ENCODE results near the gene BABAM2. TPM values are rescaled to one million over a fixed set of nuclear protein-coding genes. Genes with fewer than 3 reads are reported as not detected.

The BABAM2 gene
- total RNA-seq, 1 experiment from 2014 or later, result 27.1 TPM

- H3K4me2 ChIP-seq (ENCODE audit: insufficient read depth, insufficient read length, low read length), result no peak overlapping the region
- peaks cover 43 to 55% of the 10 kb centered on the region in 2 experiments for H3K4me1 Mint-ChIP-seq
- H2AFZ ChIP-seq (ENCODE audit: low read length), result no peak overlapping the region
- H4K8ac ChIP-seq (replicated peaks; ENCODE audit: insufficient read length, low read depth, low read length), result no peak overlapping the region
- no peak for TF ChIP-seq CTCF (conservative IDR thresholded peaks at IDR 0.05)
- no peak overlapping the region for H3T11ph ChIP-seq (ENCODE audit: low read length)
- no peak overlapping the region for H3K18ac ChIP-seq (ENCODE audit: insufficient read length, low read depth, low read length)
- no peak overlapping the region for H3K4me3 Mint-ChIP-seq
- H3K14ac ChIP-seq (ENCODE audit: insufficient read depth, low read length), result no peak overlapping the region
- no peaks in the 10 kb centered on the region for H3K9me3 Mint-ChIP-seq
- no peak for DNase-seq
- no peak overlapping the region for H2BK15ac ChIP-seq (ENCODE audit: low read depth, low read length)
- H3K4ac ChIP-seq (ENCODE audit: low read depth, low read length), result no peak overlapping the region
- H3K23me2 ChIP-seq (ENCODE audit: insufficient read length, low read depth, low read length, poor library complexity, severe bottlenecking), result no peaks in the 10 kb centered on the region
- H3K79me1 ChIP-seq (ENCODE audit: insufficient read depth, low read depth, low read length, poor library complexity, severe bottlenecking), result no peaks in the 10 kb centered on the region
- H3K27me3 Mint-ChIP-seq (ENCODE audit: low read depth), result no peaks in the 10 kb centered on the region
- H4K91ac ChIP-seq (ENCODE audit: insufficient read length, low read depth, low read length), result no peak overlapping the region
- no peak overlapping the region for H2BK5ac ChIP-seq (ENCODE audit: insufficient read length, low read length)
- H2BK12ac ChIP-seq (ENCODE audit: insufficient read length, low read depth, low read length), result no peak overlapping the region
- no peak overlapping the region for H3K56ac ChIP-seq (ENCODE audit: insufficient read length, low read depth, low read length)
- H2BK20ac ChIP-seq (ENCODE audit: low read depth, low read length, poor library complexity, severe bottlenecking), result no peak overlapping the region
- H4K20me1 ChIP-seq (ENCODE audit: control insufficient read depth, insufficient read depth, insufficient read length), result no peaks in the 10 kb centered on the region
- H3K9ac ChIP-seq (ENCODE audit: extremely low read depth, insufficient read length, low read length), result no peak overlapping the region
- no peak overlapping the region for H3K27ac ChIP-seq (ENCODE audit: insufficient read length, low read depth, low read length)
- no peaks in the 10 kb centered on the region for H3K36me3 Mint-ChIP-seq (ENCODE audit: insufficient read depth in 1 of 3, low read depth in 3 of 3)
- H3K4me1 ChIP-seq (ENCODE audit: insufficient read depth, low read length), result peaks cover 18% of the 10 kb centered on the region
- H3K9me3 ChIP-seq (ENCODE audit: control insufficient read depth, low read depth, low read length), result no peaks in the 10 kb centered on the region
- H2BK120ac ChIP-seq (ENCODE audit: low read depth, low read length, poor library complexity, severe bottlenecking), result no peak overlapping the region
- no peaks in the 10 kb centered on the region for H3K79me2 ChIP-seq (ENCODE audit: insufficient read depth, low read length)
- no peaks in the 10 kb centered on the region; the same call in 1 of the 2 replicates for H3K27me3 ChIP-seq (ENCODE audit: insufficient read depth, low read length)
- H2AK5ac ChIP-seq (ENCODE audit: insufficient read length, low read length), result no peak overlapping the region
- H3K27ac Mint-ChIP-seq, result peak overlapping the region in 1 of 3 experiments; percentile 57; a peak in 1 of 7 replicates
- WGBS (ENCODE audit: extremely low coverage, insufficient read length, low lambda C conversion rate), result no CpG with 5 or more reads among the region's 14 CpGs
- no peak overlapping the region for H4K5ac ChIP-seq (ENCODE audit: insufficient read length, low read depth, low read length)
- H3K23ac ChIP-seq (ENCODE audit: insufficient read length, low read depth, low read length), result no peak overlapping the region
Observed at GRCh38 chr2:28316546-28317335, 426.2 kb downstream of the BABAM2 start.

All from H9 (cell line).